ENCODE data around the gene RPA1. TPM values are rescaled to one million over a fixed set of nuclear protein-coding genes. Genes with fewer than 3 reads are reported as not detected.

Gene RPA1
- total and polyA plus RNA-seq, 10 of the 15 experiments (the other 5 are each of a cell fraction or from before 2014, with no cell fraction given), result 35.9 to 198 (median 71.2) TPM

GRCh38 chr17:1872976-1873375 lies 43.2 kb downstream of the RPA1 start:
- no peak for ATAC-seq
- in situ Hi-C loops (cut with MboI), result no loop called here
- CTCF ChIA-PET, result no interaction called here

More at GRCh38 chr17:1872976-1873375, 43.2 kb downstream of the RPA1 start:
- Histone ChIP-seq H3K27me3 (replicated peaks in 1 of 2; ENCODE audit: control insufficient read depth in 2 of 2, insufficient read depth in 2 of 2, low read length in 1 of 2) (no peaks in the 10 kb centered on the region), H3K79me2 (ENCODE audit: control insufficient read depth, insufficient read depth, low read length) (no peaks in the 10 kb centered on the region), H3K4me2 (ENCODE audit: control insufficient read depth, insufficient read depth) (no peak overlapping the region), H3K36me3 (ENCODE audit: control insufficient read depth in 2 of 2, insufficient read depth in 2 of 2, low read length in 1 of 2) (peaks cover 15 to 30% of the 10 kb centered on the region in 2 experiments), H2AFZ (ENCODE audit: control insufficient read depth, low read depth, low read length) (no peak overlapping the region), H3K9ac (ENCODE audit: control insufficient read depth, insufficient read depth, low read length) (no peak overlapping the region), H3K4me3 (no peak overlapping the region), H3K9me3 (replicated peaks; ENCODE audit: control insufficient read depth, insufficient read depth, low read length) (no peaks in the 10 kb centered on the region), H3K4me1 (ENCODE audit: control insufficient read depth, insufficient read depth, low read length) (no peaks in the 10 kb centered on the region), H4K20me1 (ENCODE audit: control insufficient read depth, insufficient read depth) (no peaks in the 10 kb centered on the region), H3K27ac (ENCODE audit: control insufficient read depth, insufficient read depth) (no peak overlapping the region)
- BruUV-seq (replicated peaks), result no TSS peak
- intact Hi-C loops (cut with micrococcal nuclease; ENCODE audit: unreplicated experiment), result no loop called here
- DNase-seq (ENCODE audit: low read depth, low spot score) (no peak), FAIRE-seq (no peak)
- TF ChIP-seq ATF3 (IDR thresholded peaks at IDR 0.05; ENCODE audit: borderline replicate concordance, extremely low read depth, low read depth, low read length) (no peak), RFX5 (IDR thresholded peaks at IDR 0.05; ENCODE audit: low read depth, low read length) (no peak), HSF1 (IDR thresholded peaks at IDR 0.05; ENCODE audit: low read depth, low read length) (no peak), TCF12 (IDR thresholded peaks at IDR 0.05; ENCODE audit: low read depth, low read length) (no peak), HCFC1 (IDR thresholded peaks at IDR 0.05; ENCODE audit: low read length) (no peak), NR2C2 (IDR thresholded peaks at IDR 0.05; ENCODE audit: borderline replicate concordance, control insufficient read depth, insufficient read length, low read depth) (no peak), TAF1 (IDR thresholded peaks at IDR 0.05; ENCODE audit: borderline replicate concordance, low read depth, low read length) (no peak), CREM (IDR thresholded peaks at IDR 0.05; ENCODE audit: low read depth) (no peak), MYB (IDR thresholded peaks at IDR 0.05; ENCODE audit: borderline replicate concordance, low read depth, low read length) (no peak), ZNF207 (IDR thresholded peaks at IDR 0.05; ENCODE audit: borderline replicate concordance) (no peak), KDM1A (IDR thresholded peaks at IDR 0.05; ENCODE audit: borderline replicate concordance) (no peak), WRNIP1 (IDR thresholded peaks at IDR 0.05; ENCODE audit: borderline replicate concordance, low read depth, low read length) (no peak), GATAD2B (conservative IDR thresholded peaks at IDR 0.05; ENCODE audit: low read depth) (no peak), TBL1XR1 (IDR thresholded peaks at IDR 0.05; ENCODE audit: low read depth, low read length) (no peak), PKNOX1 (IDR thresholded peaks at IDR 0.05) (no peak)
- 10% methylated on average over 4 of the region's 4 CpGs for WGBS (ENCODE audit: insufficient coverage, insufficient replicate concordance, low lambda C conversion rate, missing lambda C conversion rate)
- ChIA-PET RAD21 (ENCODE audit: unreplicated experiment) (no interaction called here), SMC1A (ENCODE audit: uncharacterized antibody, unreplicated experiment) (no interaction called here), POLR2A (no interaction called here)
